Measurements from ENCODE around the gene RND2. TPM values are rescaled to one million over a fixed set of nuclear protein-coding genes. Genes with fewer than 3 reads are reported as not detected.

Gene RND2
- total and polyA plus RNA-seq, 9 of the 15 experiments (the other 6 are each of a cell fraction or from before 2014, with no cell fraction given) = 0.15 to 1.9 (median 0.98) TPM

DNA sequence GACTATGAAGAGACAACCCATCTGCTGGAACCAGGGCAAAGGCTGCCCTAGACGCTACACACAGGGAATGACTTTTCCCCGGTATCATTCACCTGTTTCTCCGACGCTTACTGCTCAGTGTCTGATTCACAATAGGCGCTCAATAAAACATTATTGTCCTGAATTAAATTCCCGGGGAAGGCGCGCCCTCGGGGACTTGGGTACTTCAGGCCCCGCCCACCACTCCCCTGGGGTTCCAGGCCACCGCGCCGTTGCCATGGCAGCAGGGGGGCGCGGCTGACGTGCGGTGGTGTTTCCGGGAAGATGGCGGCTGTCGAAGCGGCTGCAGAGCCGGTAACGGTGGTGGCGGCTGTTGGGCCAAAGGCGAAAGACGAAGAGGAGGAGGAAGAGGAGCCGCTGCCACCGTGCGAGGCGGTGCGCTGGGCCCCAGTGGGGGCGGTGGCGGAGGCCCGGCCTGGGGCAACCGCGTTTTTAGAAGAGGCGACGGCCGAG lies 44.7 kb upstream of the RND2 start, which contains the start of gene RUNDC1 (continued):
- TF ChIP-seq, protein P1, sequence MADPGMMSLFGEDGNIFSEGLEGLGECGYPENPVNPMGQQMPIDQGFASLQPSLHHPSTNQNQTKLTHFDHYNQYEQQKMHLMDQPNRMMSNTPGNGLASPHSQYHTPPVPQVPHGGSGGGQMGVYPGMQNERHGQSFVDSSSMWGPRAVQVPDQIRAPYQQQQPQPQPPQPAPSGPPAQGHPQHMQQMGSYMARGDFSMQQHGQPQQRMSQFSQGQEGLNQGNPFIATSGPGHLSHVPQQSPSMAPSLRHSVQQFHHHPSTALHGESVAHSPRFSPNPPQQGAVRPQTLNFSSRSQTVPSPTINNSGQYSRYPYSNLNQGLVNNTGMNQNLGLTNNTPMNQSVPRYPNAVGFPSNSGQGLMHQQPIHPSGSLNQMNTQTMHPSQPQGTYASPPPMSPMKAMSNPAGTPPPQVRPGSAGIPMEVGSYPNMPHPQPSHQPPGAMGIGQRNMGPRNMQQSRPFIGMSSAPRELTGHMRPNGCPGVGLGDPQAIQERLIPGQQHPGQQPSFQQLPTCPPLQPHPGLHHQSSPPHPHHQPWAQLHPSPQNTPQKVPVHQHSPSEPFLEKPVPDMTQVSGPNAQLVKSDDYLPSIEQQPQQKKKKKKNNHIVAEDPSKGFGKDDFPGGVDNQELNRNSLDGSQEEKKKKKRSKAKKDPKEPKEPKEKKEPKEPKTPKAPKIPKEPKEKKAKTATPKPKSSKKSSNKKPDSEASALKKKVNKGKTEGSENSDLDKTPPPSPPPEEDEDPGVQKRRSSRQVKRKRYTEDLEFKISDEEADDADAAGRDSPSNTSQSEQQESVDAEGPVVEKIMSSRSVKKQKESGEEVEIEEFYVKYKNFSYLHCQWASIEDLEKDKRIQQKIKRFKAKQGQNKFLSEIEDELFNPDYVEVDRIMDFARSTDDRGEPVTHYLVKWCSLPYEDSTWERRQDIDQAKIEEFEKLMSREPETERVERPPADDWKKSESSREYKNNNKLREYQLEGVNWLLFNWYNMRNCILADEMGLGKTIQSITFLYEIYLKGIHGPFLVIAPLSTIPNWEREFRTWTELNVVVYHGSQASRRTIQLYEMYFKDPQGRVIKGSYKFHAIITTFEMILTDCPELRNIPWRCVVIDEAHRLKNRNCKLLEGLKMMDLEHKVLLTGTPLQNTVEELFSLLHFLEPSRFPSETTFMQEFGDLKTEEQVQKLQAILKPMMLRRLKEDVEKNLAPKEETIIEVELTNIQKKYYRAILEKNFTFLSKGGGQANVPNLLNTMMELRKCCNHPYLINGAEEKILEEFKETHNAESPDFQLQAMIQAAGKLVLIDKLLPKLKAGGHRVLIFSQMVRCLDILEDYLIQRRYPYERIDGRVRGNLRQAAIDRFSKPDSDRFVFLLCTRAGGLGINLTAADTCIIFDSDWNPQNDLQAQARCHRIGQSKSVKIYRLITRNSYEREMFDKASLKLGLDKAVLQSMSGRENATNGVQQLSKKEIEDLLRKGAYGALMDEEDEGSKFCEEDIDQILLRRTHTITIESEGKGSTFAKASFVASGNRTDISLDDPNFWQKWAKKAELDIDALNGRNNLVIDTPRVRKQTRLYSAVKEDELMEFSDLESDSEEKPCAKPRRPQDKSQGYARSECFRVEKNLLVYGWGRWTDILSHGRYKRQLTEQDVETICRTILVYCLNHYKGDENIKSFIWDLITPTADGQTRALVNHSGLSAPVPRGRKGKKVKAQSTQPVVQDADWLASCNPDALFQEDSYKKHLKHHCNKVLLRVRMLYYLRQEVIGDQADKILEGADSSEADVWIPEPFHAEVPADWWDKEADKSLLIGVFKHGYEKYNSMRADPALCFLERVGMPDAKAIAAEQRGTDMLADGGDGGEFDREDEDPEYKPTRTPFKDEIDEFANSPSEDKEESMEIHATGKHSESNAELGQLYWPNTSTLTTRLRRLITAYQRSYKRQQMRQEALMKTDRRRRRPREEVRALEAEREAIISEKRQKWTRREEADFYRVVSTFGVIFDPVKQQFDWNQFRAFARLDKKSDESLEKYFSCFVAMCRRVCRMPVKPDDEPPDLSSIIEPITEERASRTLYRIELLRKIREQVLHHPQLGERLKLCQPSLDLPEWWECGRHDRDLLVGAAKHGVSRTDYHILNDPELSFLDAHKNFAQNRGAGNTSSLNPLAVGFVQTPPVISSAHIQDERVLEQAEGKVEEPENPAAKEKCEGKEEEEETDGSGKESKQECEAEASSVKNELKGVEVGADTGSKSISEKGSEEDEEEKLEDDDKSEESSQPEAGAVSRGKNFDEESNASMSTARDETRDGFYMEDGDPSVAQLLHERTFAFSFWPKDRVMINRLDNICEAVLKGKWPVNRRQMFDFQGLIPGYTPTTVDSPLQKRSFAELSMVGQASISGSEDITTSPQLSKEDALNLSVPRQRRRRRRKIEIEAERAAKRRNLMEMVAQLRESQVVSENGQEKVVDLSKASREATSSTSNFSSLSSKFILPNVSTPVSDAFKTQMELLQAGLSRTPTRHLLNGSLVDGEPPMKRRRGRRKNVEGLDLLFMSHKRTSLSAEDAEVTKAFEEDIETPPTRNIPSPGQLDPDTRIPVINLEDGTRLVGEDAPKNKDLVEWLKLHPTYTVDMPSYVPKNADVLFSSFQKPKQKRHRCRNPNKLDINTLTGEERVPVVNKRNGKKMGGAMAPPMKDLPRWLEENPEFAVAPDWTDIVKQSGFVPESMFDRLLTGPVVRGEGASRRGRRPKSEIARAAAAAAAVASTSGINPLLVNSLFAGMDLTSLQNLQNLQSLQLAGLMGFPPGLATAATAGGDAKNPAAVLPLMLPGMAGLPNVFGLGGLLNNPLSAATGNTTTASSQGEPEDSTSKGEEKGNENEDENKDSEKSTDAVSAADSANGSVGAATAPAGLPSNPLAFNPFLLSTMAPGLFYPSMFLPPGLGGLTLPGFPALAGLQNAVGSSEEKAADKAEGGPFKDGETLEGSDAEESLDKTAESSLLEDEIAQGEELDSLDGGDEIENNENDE (IDR thresholded peaks at IDR 0.05; ENCODE audit: low read depth, low read length) = no peak
- TF ChIP-seq HMGN3 (IDR thresholded peaks at IDR 0.05; ENCODE audit: borderline replicate concordance, extremely low read depth, insufficient read length, low read depth, low read length) = peak; percentile 42
- TF ChIP-seq, protein P2, sequence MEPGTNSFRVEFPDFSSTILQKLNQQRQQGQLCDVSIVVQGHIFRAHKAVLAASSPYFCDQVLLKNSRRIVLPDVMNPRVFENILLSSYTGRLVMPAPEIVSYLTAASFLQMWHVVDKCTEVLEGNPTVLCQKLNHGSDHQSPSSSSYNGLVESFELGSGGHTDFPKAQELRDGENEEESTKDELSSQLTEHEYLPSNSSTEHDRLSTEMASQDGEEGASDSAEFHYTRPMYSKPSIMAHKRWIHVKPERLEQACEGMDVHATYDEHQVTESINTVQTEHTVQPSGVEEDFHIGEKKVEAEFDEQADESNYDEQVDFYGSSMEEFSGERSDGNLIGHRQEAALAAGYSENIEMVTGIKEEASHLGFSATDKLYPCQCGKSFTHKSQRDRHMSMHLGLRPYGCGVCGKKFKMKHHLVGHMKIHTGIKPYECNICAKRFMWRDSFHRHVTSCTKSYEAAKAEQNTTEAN (CRISPR knock-in tag; IDR thresholded peaks at IDR 0.05) = no peak
- TF ChIP-seq SMARCB1 (IDR thresholded peaks at IDR 0.05; ENCODE audit: insufficient read length, low read depth) = no peak
- TF ChIP-seq, protein P3, sequence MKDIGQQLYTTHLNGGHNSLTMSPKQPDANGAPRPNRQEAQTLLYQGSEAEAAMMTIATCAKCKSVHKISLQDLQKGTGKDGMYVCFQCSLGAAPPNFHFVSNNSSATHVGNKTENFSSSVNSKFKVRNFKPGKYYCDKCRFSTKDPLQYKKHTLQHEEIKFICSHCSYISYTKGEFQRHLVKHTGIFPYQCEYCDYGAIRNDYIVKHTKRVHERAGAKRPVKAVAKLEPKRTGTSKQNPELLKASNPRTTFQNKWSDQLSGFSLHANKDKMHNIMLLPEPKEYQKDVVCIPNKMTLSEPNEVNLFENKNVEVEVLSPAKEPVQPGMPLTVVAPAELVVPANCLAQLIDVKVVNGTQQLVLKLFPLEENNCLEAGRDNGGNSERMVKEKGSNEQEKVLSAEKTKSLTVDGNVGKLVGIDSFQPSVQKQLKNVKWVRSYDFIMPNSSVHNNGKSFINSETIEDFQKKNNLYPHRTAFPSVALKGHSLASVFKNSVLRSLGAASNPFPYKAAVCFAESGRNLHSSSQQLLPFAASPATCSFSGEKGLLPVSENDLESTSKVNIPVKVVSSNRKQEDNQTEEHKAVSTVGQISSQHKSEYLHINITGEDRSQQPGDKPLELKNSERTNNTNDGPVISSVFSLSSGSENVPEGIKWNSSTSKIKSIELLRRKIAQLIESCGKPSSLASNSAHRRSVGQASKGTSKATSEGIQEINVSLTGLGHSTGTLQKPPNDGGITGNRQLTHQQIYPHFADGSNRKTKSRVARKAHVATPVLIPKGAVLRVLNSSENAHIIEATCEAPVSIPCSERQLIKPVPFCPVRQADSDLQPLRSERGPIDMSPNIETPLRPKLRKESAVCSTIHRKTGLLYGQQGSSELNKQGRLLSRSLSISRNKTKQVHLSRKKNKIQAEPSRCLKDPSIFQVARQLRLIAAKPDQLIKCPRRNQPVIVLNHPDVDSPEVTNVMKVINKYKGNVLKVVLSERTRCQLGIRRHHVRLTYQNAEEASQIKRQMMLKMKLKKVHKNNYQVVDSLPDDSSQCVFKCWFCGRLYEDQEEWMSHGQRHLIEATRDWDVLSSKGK (CRISPR knock-in tag; IDR thresholded peaks at IDR 0.05) = no peak
- no peak for TF ChIP-seq BCL6 (CRISPR knock-in tag; IDR thresholded peaks at IDR 0.05)
- no peak for TF ChIP-seq YBX1 (IDR thresholded peaks at IDR 0.05)
- TF ChIP-seq SUPT5H (IDR thresholded peaks at IDR 0.05) = no peak; the same call in 1 of the 2 replicates
- TF ChIP-seq, protein P4, sequence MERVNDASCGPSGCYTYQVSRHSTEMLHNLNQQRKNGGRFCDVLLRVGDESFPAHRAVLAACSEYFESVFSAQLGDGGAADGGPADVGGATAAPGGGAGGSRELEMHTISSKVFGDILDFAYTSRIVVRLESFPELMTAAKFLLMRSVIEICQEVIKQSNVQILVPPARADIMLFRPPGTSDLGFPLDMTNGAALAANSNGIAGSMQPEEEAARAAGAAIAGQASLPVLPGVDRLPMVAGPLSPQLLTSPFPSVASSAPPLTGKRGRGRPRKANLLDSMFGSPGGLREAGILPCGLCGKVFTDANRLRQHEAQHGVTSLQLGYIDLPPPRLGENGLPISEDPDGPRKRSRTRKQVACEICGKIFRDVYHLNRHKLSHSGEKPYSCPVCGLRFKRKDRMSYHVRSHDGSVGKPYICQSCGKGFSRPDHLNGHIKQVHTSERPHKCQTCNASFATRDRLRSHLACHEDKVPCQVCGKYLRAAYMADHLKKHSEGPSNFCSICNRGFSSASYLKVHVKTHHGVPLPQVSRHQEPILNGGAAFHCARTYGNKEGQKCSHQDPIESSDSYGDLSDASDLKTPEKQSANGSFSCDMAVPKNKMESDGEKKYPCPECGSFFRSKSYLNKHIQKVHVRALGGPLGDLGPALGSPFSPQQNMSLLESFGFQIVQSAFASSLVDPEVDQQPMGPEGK (CRISPR knock-in tag; IDR thresholded peaks at IDR 0.05; ENCODE audit: borderline replicate concordance) = no peak

Measured in K562 (cell line).